ENCODE results near the gene C6orf89. TPM values are rescaled to one million over a fixed set of nuclear protein-coding genes. Genes with fewer than 3 reads are reported as not detected.

Gene C6orf89
- total RNA-seq, 4 donors from 2014 or later, result 58.2 to 89.6 (median 68.9) TPM

- Histone ChIP-seq H3K9me3 (no peaks in the 10 kb centered on the region), H3K27ac (no peak overlapping the region), H3K36me3 (no peaks in the 10 kb centered on the region), H3K4me1 (peaks cover 0 to 1% of the 10 kb centered on the region in 2 donors), H3K27me3 (no peaks in the 10 kb centered on the region), H3K4me3 (replicated peaks in 1 of 3) (no peak overlapping the region)
- no peak for TF ChIP-seq POLR2A (IDR thresholded peaks at IDR 0.05)
- TF ChIP-seq CTCF (IDR thresholded peaks at IDR 0.05), result no peak
- intact Hi-C loops (cut with DNase I), result no loop called here
- WGBS, 2 donors, result 61 to 70% methylated on average over 6 of the region's 6 CpGs
- DNase-seq, result no peak
These were observed 69.4 kb downstream of the C6orf89 start for GRCh38 chr6:36955136-36955535.

- no peaks in the 10 kb centered on the region for H3K27me3 ChIP-seq
- intact Hi-C loops (cut with DNase I), result no loop called here
- 76 to 93% methylated on average over 6 to 9 of the region's 9 CpGs for WGBS, 2 donors
- no peaks in the 10 kb centered on the region for H3K36me3 ChIP-seq
- DNase-seq, result no peak
- no peak for TF ChIP-seq POLR2A (IDR thresholded peaks at IDR 0.05)
- TF ChIP-seq CTCF (IDR thresholded peaks at IDR 0.05), result no peak
- peaks cover 0 to 8% of the 10 kb centered on the region in 2 donors for H3K4me1 ChIP-seq
- H3K4me3 ChIP-seq (replicated peaks in 1 of 3), result no peak overlapping the region
- no peaks in the 10 kb centered on the region for H3K9me3 ChIP-seq
- no peak overlapping the region for H3K27ac ChIP-seq
These were observed 70.1 kb downstream of the C6orf89 start for GRCh38 chr6:36955671-36956445.

GRCh38 chr6:36956446-36956820 lies 70.7 kb downstream of the C6orf89 start:
- Histone ChIP-seq H3K27me3 (no peaks in the 10 kb centered on the region), H3K4me1 (peaks cover 0 to 8% of the 10 kb centered on the region in 2 donors), H3K4me3 (replicated peaks in 1 of 3) (no peak overlapping the region), H3K36me3 (no peaks in the 10 kb centered on the region), H3K27ac (no peak overlapping the region), H3K9me3 (no peaks in the 10 kb centered on the region)
- no peak for TF ChIP-seq POLR2A (IDR thresholded peaks at IDR 0.05)
- TF ChIP-seq CTCF (IDR thresholded peaks at IDR 0.05), result no peak
- intact Hi-C loops (cut with DNase I), result no loop called here
- no peak for DNase-seq

GRCh38 chr6:36957773-36958271 lies 72.1 kb downstream of the C6orf89 start:
- no peak for DNase-seq
- TF ChIP-seq CTCF (IDR thresholded peaks at IDR 0.05), result no peak
- no peak for TF ChIP-seq POLR2A (IDR thresholded peaks at IDR 0.05)
- Histone ChIP-seq H3K4me1 (peaks cover 0 to 8% of the 10 kb centered on the region in 2 donors), H3K27me3 (no peaks in the 10 kb centered on the region), H3K4me3 (replicated peaks in 1 of 3) (no peak overlapping the region), H3K36me3 (no peaks in the 10 kb centered on the region), H3K9me3 (no peaks in the 10 kb centered on the region), H3K27ac (no peak overlapping the region)
- intact Hi-C loops (cut with DNase I), result no loop called here
- WGBS, 2 donors, result 76 to 89% methylated on average over 7 to 9 of the region's 9 CpGs

- WGBS, 2 donors, result 84 to 95% methylated on average over 11 to 43 of the region's 44 CpGs
- intact Hi-C loops (cut with DNase I), result no loop called here
- Histone ChIP-seq H3K4me1 (peaks cover 9 to 19% of the 10 kb centered on the region in 2 donors), H3K27me3 (no peaks in the 10 kb centered on the region), H3K27ac (no peak overlapping the region), H3K4me3 (replicated peaks in 1 of 3) (no peak overlapping the region), H3K9me3 (no peaks in the 10 kb centered on the region), H3K36me3 (no peaks in the 10 kb centered on the region)
- no peak for DNase-seq
- peak in 1 of 6 experiments; percentile 11 for TF ChIP-seq CTCF (IDR thresholded peaks at IDR 0.05)
- no peak for TF ChIP-seq POLR2A (IDR thresholded peaks at IDR 0.05)
These were observed 73.2 kb downstream of the C6orf89 start for GRCh38 chr6:36958775-36959554.

Measured in thyroid gland (tissue), 4 donors.